GM23248 (cell line): ENCODE results near the gene MYOM3.

ENCODE experiments used
- EZH2 ChIP-seq: fragments of 200-600 bp; sonication (generic); IDR thresholded peaks from 2 replicates; pipeline ENCODE4 v1.6.1; 2018; ENCODE audit warnings: antibody characterized with exemption, mild to moderate bottlenecking; ENCODE audit not compliant: insufficient read depth, poor library complexity, severe bottlenecking
- EZH2phosphoT487 ChIP-seq: fragments of 200-600 bp; sonication (generic); IDR thresholded peaks from 2 replicates; pipeline ENCODE4 v1.6.1; 2018; ENCODE audit warnings: antibody characterized with exemption, moderate library complexity, mild to moderate bottlenecking, low read depth; ENCODE audit not compliant: insufficient read depth

- no peak for TF ChIP-seq EZH2phosphoT487
- no peak for TF ChIP-seq EZH2
Measured at GRCh38 chr1:24091971-24092482, 19.9 kb downstream of the MYOM3 start.
